ENCODE data around the gene SCMH1.

DNA sequence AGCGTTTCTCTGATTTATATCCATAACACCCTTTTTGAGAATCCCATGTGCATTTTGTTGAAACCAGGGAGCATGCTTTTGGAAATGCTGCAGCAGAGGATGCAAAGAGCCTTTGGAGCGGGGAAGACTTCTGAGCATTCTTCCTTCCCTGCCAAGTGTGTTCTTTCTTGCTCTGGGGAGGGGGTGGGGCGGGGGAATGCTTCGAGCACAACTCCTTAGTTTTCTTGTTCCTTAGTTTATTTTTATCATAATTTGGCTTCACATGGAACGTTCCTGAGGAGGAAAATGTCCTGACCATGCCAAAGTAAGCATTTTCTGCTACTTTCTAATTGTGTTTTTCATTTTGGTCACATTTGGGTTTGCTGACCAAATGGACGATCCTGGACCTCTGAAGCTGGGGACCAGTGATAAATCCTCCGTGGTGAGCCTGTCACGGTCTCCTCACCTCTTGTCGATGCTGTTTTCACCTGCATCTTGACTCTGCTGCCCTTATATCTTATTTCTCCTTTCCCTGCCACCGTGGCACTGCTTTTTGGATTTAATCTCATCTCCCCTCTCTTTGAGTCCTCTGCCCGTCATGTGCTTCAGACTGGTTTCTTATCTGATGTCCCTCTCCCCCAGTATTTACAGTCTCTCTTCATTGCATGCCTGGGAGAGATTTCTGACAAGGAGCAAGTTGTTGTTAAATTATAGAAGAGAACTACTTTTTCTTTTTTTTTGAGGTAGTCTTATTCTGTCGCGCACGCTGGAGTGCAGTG lies 260.2 kb downstream of the SCMH1 start:
- TF ChIP-seq CTCF (IDR thresholded peaks at IDR 0.05 in 2 of 3, conservative IDR thresholded peaks at IDR 0.05 in 1 of 3; ENCODE audit: borderline replicate concordance in 1 of 3, insufficient read depth in 1 of 3, low read depth in 2 of 3, low read length in 2 of 3) (no peak), REST (IDR thresholded peaks at IDR 0.05; ENCODE audit: low read depth) (no peak), YY1 (IDR thresholded peaks at IDR 0.05; ENCODE audit: extremely low read depth, insufficient replicate concordance, low read depth, low read length) (no peak), SP1 (IDR thresholded peaks at IDR 0.05; ENCODE audit: low read depth) (no peak), ATF3 (IDR thresholded peaks at IDR 0.05) (no peak), POLR2AphosphoS5 (IDR thresholded peaks at IDR 0.05; ENCODE audit: low read depth, low read length) (no peak), POLR2A (IDR thresholded peaks at IDR 0.05; ENCODE audit: borderline replicate concordance, extremely low read depth, insufficient read depth, insufficient read length) (no peak), ZNF274 (IDR thresholded peaks at IDR 0.05; ENCODE audit: low read depth, low read length) (no peak), EZH2 (IDR thresholded peaks at IDR 0.05) (no peak), CEBPB (IDR thresholded peaks at IDR 0.05; ENCODE audit: low read depth) (no peak)
